ENCODE measurements around the gene SLC25A18.
A peak's percentile ranks its signal among the peaks of the same experiment; 100 is the strongest.
"Not testable (repeated sequence)": the region's sequence is repeated elsewhere in the genome, so short reads cannot be mapped to it uniquely, and the experiment has no call there.

Gene SLC25A18

GRCh38 chr22:17562906-17563870 is at the start of gene SLC25A18:
Gene SLC25A18 (plus strand): TSS chr22:17563498. CDS start chr22:17579945, 16,447 bp downstream.
- Histone ChIP-seq H3K9me3 (ENCODE audit: control insufficient read depth in 5 of 5, low read length in 5 of 5) (no peaks in the 10 kb centered on the region), H3K4me3 (ENCODE audit: low read depth in 1 of 5, low read length in 5 of 5) (peak within 1 kb of the TSS; percentile 48 to 59 (median 51)), H3K27me3 (ENCODE audit: control insufficient read depth in 5 of 5, insufficient read depth in 4 of 5, low read length in 5 of 5) (no peaks in the 10 kb centered on the region), H3K9ac (ENCODE audit: low read length in 5 of 5) (peak within 1 kb of the TSS; percentile 25 to 93 (median 56)), H3K27ac (ENCODE audit: low read depth, low read length) (peak within 1 kb of the TSS; percentile 93), H3K4me1 (ENCODE audit: control insufficient read depth in 5 of 5, insufficient read depth in 5 of 5, low read length in 5 of 5) (peaks cover 8 to 41% (median 30%) of the 10 kb centered on the region in 5 donors), H3K36me3 (ENCODE audit: control insufficient read depth in 5 of 5, insufficient read depth in 5 of 5, low read length in 5 of 5) (no peaks in the 10 kb centered on the region)

- Histone ChIP-seq H3K27me3 (ENCODE audit: control insufficient read depth in 5 of 5, insufficient read depth in 4 of 5, low read length in 5 of 5) (no peaks in the 10 kb centered on the region), H3K4me3 (ENCODE audit: low read depth in 1 of 5, low read length in 5 of 5) (no peak overlapping the region), H3K4me1 (ENCODE audit: control insufficient read depth in 5 of 5, insufficient read depth in 5 of 5, low read length in 5 of 5) (no peaks in the 10 kb centered on the region), H3K9me3 (ENCODE audit: control insufficient read depth in 5 of 5, low read length in 5 of 5) (no peaks in the 10 kb centered on the region), H3K27ac (ENCODE audit: low read depth, low read length) (no peak overlapping the region), H3K36me3 (ENCODE audit: control insufficient read depth in 5 of 5, insufficient read depth in 5 of 5, low read length in 5 of 5) (no peaks in the 10 kb centered on the region), H3K9ac (ENCODE audit: low read length in 5 of 5) (no peak overlapping the region)
Observed at GRCh38 chr22:17513612-17514011, 49.7 kb upstream of the SLC25A18 start.

- Histone ChIP-seq H3K4me1 (ENCODE audit: control insufficient read depth in 5 of 5, insufficient read depth in 5 of 5, low read length in 5 of 5) (no peaks in the 10 kb centered on the region), H3K9ac (ENCODE audit: low read length in 5 of 5) (no peak overlapping the region), H3K27ac (ENCODE audit: low read depth, low read length) (no peak overlapping the region), H3K9me3 (ENCODE audit: control insufficient read depth in 5 of 5, low read length in 5 of 5) (no peaks in the 10 kb centered on the region), H3K4me3 (ENCODE audit: low read depth in 1 of 5, low read length in 5 of 5) (no peak overlapping the region), H3K36me3 (ENCODE audit: control insufficient read depth in 5 of 5, insufficient read depth in 5 of 5, low read length in 5 of 5) (no peaks in the 10 kb centered on the region), H3K27me3 (ENCODE audit: control insufficient read depth in 5 of 5, insufficient read depth in 4 of 5, low read length in 5 of 5) (no peaks in the 10 kb centered on the region)
Observed at GRCh38 chr22:17514084-17514483, 49.2 kb upstream of the SLC25A18 start.

- Histone ChIP-seq H3K27ac (ENCODE audit: low read depth, low read length) (no peak overlapping the region), H3K36me3 (ENCODE audit: control insufficient read depth in 5 of 5, insufficient read depth in 5 of 5, low read length in 5 of 5) (no peaks in the 10 kb centered on the region), H3K9me3 (ENCODE audit: control insufficient read depth in 5 of 5, low read length in 5 of 5) (no peaks in the 10 kb centered on the region), H3K9ac (ENCODE audit: low read length in 5 of 5) (no peak overlapping the region), H3K4me3 (ENCODE audit: low read depth in 1 of 5, low read length in 5 of 5) (no peak overlapping the region), H3K4me1 (ENCODE audit: control insufficient read depth in 5 of 5, insufficient read depth in 5 of 5, low read length in 5 of 5) (no peaks in the 10 kb centered on the region), H3K27me3 (ENCODE audit: control insufficient read depth in 5 of 5, insufficient read depth in 4 of 5, low read length in 5 of 5) (no peaks in the 10 kb centered on the region)
Observed at GRCh38 chr22:17518406-17518805, 44.9 kb upstream of the SLC25A18 start.

- H3K9ac ChIP-seq (ENCODE audit: low read length in 5 of 5); H3K27me3 ChIP-seq (ENCODE audit: control insufficient read depth in 5 of 5, insufficient read depth in 4 of 5, low read length in 5 of 5); H3K36me3 ChIP-seq (ENCODE audit: control insufficient read depth in 5 of 5, insufficient read depth in 5 of 5, low read length in 5 of 5); H3K9me3 ChIP-seq (ENCODE audit: control insufficient read depth in 5 of 5, low read length in 5 of 5); H3K4me3 ChIP-seq (ENCODE audit: low read depth in 1 of 5, low read length in 5 of 5); H3K27ac ChIP-seq (ENCODE audit: low read depth, low read length); H3K4me1 ChIP-seq (ENCODE audit: control insufficient read depth in 5 of 5, insufficient read depth in 5 of 5, low read length in 5 of 5): not testable (repeated sequence)
Observed at GRCh38 chr22:17521971-17522370, 41.3 kb upstream of the SLC25A18 start.

GRCh38 chr22:17523925-17524324 is 39.4 kb upstream of the SLC25A18 start:
- Histone ChIP-seq H3K27ac (ENCODE audit: low read depth, low read length) (no peak overlapping the region), H3K4me3 (ENCODE audit: low read depth in 1 of 5, low read length in 5 of 5) (no peak overlapping the region), H3K27me3 (ENCODE audit: control insufficient read depth in 5 of 5, insufficient read depth in 4 of 5, low read length in 5 of 5) (no peaks in the 10 kb centered on the region), H3K9me3 (ENCODE audit: control insufficient read depth in 5 of 5, low read length in 5 of 5) (no peaks in the 10 kb centered on the region), H3K36me3 (ENCODE audit: control insufficient read depth in 5 of 5, insufficient read depth in 5 of 5, low read length in 5 of 5) (no peaks in the 10 kb centered on the region), H3K4me1 (ENCODE audit: control insufficient read depth in 5 of 5, insufficient read depth in 5 of 5, low read length in 5 of 5) (peaks cover 0 to 3% (median 0%) of the 10 kb centered on the region in 5 donors), H3K9ac (ENCODE audit: low read length in 5 of 5) (no peak overlapping the region)

- H3K36me3 ChIP-seq (ENCODE audit: control insufficient read depth in 5 of 5, insufficient read depth in 5 of 5, low read length in 5 of 5): no peaks in the 10 kb centered on the region
- no peaks in the 10 kb centered on the region for H3K27me3 ChIP-seq (ENCODE audit: control insufficient read depth in 5 of 5, insufficient read depth in 4 of 5, low read length in 5 of 5)
- H3K9ac ChIP-seq (ENCODE audit: low read length in 5 of 5): no peak overlapping the region
- H3K4me3 ChIP-seq (ENCODE audit: low read depth in 1 of 5, low read length in 5 of 5): no peak overlapping the region
- H3K9me3 ChIP-seq (ENCODE audit: control insufficient read depth in 5 of 5, low read length in 5 of 5): no peaks in the 10 kb centered on the region
- peaks cover 0 to 12% (median 7%) of the 10 kb centered on the region in 5 donors for H3K4me1 ChIP-seq (ENCODE audit: control insufficient read depth in 5 of 5, insufficient read depth in 5 of 5, low read length in 5 of 5)
- H3K27ac ChIP-seq (ENCODE audit: low read depth, low read length): peak overlapping the region; percentile 51
Observed at GRCh38 chr22:17536269-17536668, 27.0 kb upstream of the SLC25A18 start.

GRCh38 chr22:17537155-17537554 is 26.1 kb upstream of the SLC25A18 start:
- Histone ChIP-seq H3K9ac (ENCODE audit: low read length in 5 of 5) (no peak overlapping the region), H3K9me3 (ENCODE audit: control insufficient read depth in 5 of 5, low read length in 5 of 5) (no peaks in the 10 kb centered on the region), H3K4me1 (ENCODE audit: control insufficient read depth in 5 of 5, insufficient read depth in 5 of 5, low read length in 5 of 5) (peaks cover 0 to 12% (median 7%) of the 10 kb centered on the region in 5 donors), H3K4me3 (ENCODE audit: low read depth in 1 of 5, low read length in 5 of 5) (no peak overlapping the region), H3K36me3 (ENCODE audit: control insufficient read depth in 5 of 5, insufficient read depth in 5 of 5, low read length in 5 of 5) (no peaks in the 10 kb centered on the region), H3K27ac (ENCODE audit: low read depth, low read length) (peak overlapping the region; percentile 51), H3K27me3 (ENCODE audit: control insufficient read depth in 5 of 5, insufficient read depth in 4 of 5, low read length in 5 of 5) (no peaks in the 10 kb centered on the region)

- no peaks in the 10 kb centered on the region for H3K9me3 ChIP-seq (ENCODE audit: control insufficient read depth in 5 of 5, low read length in 5 of 5)
- no peak overlapping the region for H3K27ac ChIP-seq (ENCODE audit: low read depth, low read length)
- H3K4me1 ChIP-seq (ENCODE audit: control insufficient read depth in 5 of 5, insufficient read depth in 5 of 5, low read length in 5 of 5): peaks cover 0 to 12% (median 7%) of the 10 kb centered on the region in 5 donors
- H3K4me3 ChIP-seq (ENCODE audit: low read depth in 1 of 5, low read length in 5 of 5): no peak overlapping the region
- no peaks in the 10 kb centered on the region for H3K36me3 ChIP-seq (ENCODE audit: control insufficient read depth in 5 of 5, insufficient read depth in 5 of 5, low read length in 5 of 5)
- H3K9ac ChIP-seq (ENCODE audit: low read length in 5 of 5): no peak overlapping the region
- no peaks in the 10 kb centered on the region for H3K27me3 ChIP-seq (ENCODE audit: control insufficient read depth in 5 of 5, insufficient read depth in 4 of 5, low read length in 5 of 5)
Observed at GRCh38 chr22:17540481-17540880, 22.8 kb upstream of the SLC25A18 start.

- Histone ChIP-seq H3K27ac (ENCODE audit: low read depth, low read length) (no peak overlapping the region), H3K4me1 (ENCODE audit: control insufficient read depth in 5 of 5, insufficient read depth in 5 of 5, low read length in 5 of 5) (peaks cover 0 to 7% (median 4%) of the 10 kb centered on the region in 5 donors), H3K27me3 (ENCODE audit: control insufficient read depth in 5 of 5, insufficient read depth in 4 of 5, low read length in 5 of 5) (no peaks in the 10 kb centered on the region), H3K9ac (ENCODE audit: low read length in 5 of 5) (no peak overlapping the region), H3K4me3 (ENCODE audit: low read depth in 1 of 5, low read length in 5 of 5) (no peak overlapping the region), H3K36me3 (ENCODE audit: control insufficient read depth in 5 of 5, insufficient read depth in 5 of 5, low read length in 5 of 5) (no peaks in the 10 kb centered on the region), H3K9me3 (ENCODE audit: control insufficient read depth in 5 of 5, low read length in 5 of 5) (no peaks in the 10 kb centered on the region)
Observed at GRCh38 chr22:17541476-17541875, 21.8 kb upstream of the SLC25A18 start.

Data from subcutaneous abdominal adipose tissue (tissue), 5 donors.